Liver (tissue), 9 donors: ENCODE measurements around the gene TRIM71. TPM values are rescaled to one million over a fixed set of nuclear protein-coding genes. Genes with fewer than 3 reads are reported as not detected.

ENCODE experiments used
- DNase-seq: peaks from one replicate; pipeline ENCODE4 v3.0.0-alpha.2; 2017; ENCODE audit warnings: low spot score
- H3K27ac ChIP-seq, 2 donors: one replicate each; pipeline ENCODE4 v1.7.0; 2013; ENCODE audit warnings: inconsistent platforms in 2 of 2, low read length in 2 of 2, control low read depth in 1 of 2, low read depth in 1 of 2, mild to moderate bottlenecking in 1 of 2
- H3K27me3 ChIP-seq, 4 donors: one replicate each; pipeline versions ENCODE4 v1.6.1 to v1.7.0; 2013; ENCODE audit warnings: low read length in 3 of 4, inconsistent platforms in 1 of 4, mild to moderate bottlenecking in 1 of 4, moderate library complexity in 1 of 4; ENCODE audit not compliant: control insufficient read depth in 4 of 4, insufficient read depth in 4 of 4
- H3K36me3 ChIP-seq, 4 donors: one replicate each; pipeline versions ENCODE4 v1.6.1 to v1.7.0; 2013; ENCODE audit warnings: low read length in 3 of 4, mild to moderate bottlenecking in 3 of 4, low read depth in 1 of 4, moderate library complexity in 1 of 4; ENCODE audit not compliant: control insufficient read depth in 4 of 4, insufficient read depth in 3 of 4
- H3K4me1 ChIP-seq, 4 donors: one replicate each; pipeline versions ENCODE4 v1.6.1 to v1.7.0; 2013; ENCODE audit warnings: low read length in 3 of 4, mild to moderate bottlenecking in 3 of 4, moderate library complexity in 1 of 4; ENCODE audit not compliant: control insufficient read depth in 4 of 4, insufficient read depth in 4 of 4
- H3K4me3 ChIP-seq, 3 donors: one replicate each; pipeline versions ENCODE4 v1.6.1 to v1.7.0; 2013; ENCODE audit warnings: low read length in 3 of 3, control low read depth in 1 of 3, low read depth in 1 of 3, mild to moderate bottlenecking in 1 of 3
- H3K9ac ChIP-seq, 2 donors: one replicate each; pipeline ENCODE4 v1.7.0; 2013; ENCODE audit warnings: low read length in 2 of 2, mild to moderate bottlenecking in 2 of 2, moderate library complexity in 2 of 2, control low read depth in 1 of 2, low read depth in 1 of 2
- H3K9me3 ChIP-seq, 4 donors: one replicate each; pipeline versions ENCODE4 v1.6.1 to v1.7.0; 2013; ENCODE audit warnings: low read length in 3 of 4; ENCODE audit not compliant: control insufficient read depth in 4 of 4
- CTCF ChIP-seq: fragments of 150-350 bp; IDR thresholded peaks from 2 replicates; pipeline ENCODE4 v1.5.1; 2017; ENCODE audit warnings: improper control_type of control experiment, low read depth, low read length; ENCODE audit not compliant: missing input control
- EGR1 ChIP-seq, 2 donors: IDR thresholded peaks; 2 replicates each; pipeline ENCODE4 v1.6.1; 2016 to 2018; ENCODE audit warnings: antibody characterized with exemption in 2 of 2, low read depth in 2 of 2
- FOXA1 ChIP-seq: IDR thresholded peaks from 2 replicates; pipeline ENCODE4 v1.6.1; 2016; ENCODE audit warnings: antibody characterized with exemption
- FOXA2 ChIP-seq: IDR thresholded peaks from 2 replicates; pipeline ENCODE4 v1.6.1; 2016; ENCODE audit warnings: antibody characterized with exemption
- GABPA ChIP-seq, 2 donors: IDR thresholded peaks in 1 of 2; conservative IDR thresholded peaks in 1 of 2; 2 replicates each; pipeline ENCODE4 v1.6.1; 2016; ENCODE audit warnings: antibody characterized with exemption in 2 of 2, mild to moderate bottlenecking in 1 of 2, moderate library complexity in 1 of 2
- HNF4A ChIP-seq, 2 donors: conservative IDR thresholded peaks; 2 replicates each; pipeline ENCODE4 v1.6.1; 2016; ENCODE audit warnings: antibody characterized with exemption in 2 of 2, mild to moderate bottlenecking in 2 of 2
- HNF4G ChIP-seq: IDR thresholded peaks from 2 replicates; pipeline ENCODE4 v1.6.1; 2016; ENCODE audit warnings: antibody characterized with exemption
- JUND ChIP-seq, 2 donors: IDR thresholded peaks; 2 replicates each; pipeline ENCODE4 v1.6.1; 2016; ENCODE audit warnings: antibody characterized with exemption in 2 of 2
- MAX ChIP-seq: IDR thresholded peaks from 2 replicates; pipeline ENCODE4 v1.6.1; 2016; ENCODE audit warnings: antibody characterized with exemption
- NR2F2 ChIP-seq: IDR thresholded peaks from 2 replicates; pipeline ENCODE4 v1.6.1; 2016; ENCODE audit warnings: antibody characterized with exemption
- RAD21 ChIP-seq, 2 donors: IDR thresholded peaks; 2 replicates each; pipeline ENCODE4 v1.6.1; 2016; ENCODE audit warnings: antibody characterized with exemption in 2 of 2, mild to moderate bottlenecking in 2 of 2
- RXRA ChIP-seq, 2 donors: IDR thresholded peaks; 2 replicates each; pipeline ENCODE4 v1.6.1; 2017 to 2018; ENCODE audit warnings: antibody characterized with exemption in 2 of 2, mild to moderate bottlenecking in 1 of 2
- SP1 ChIP-seq: IDR thresholded peaks from 2 replicates; pipeline ENCODE4 v1.6.1; 2018; ENCODE audit warnings: antibody characterized with exemption, mild to moderate bottlenecking
- TAF1 ChIP-seq: conservative IDR thresholded peaks from 2 replicates; pipeline ENCODE4 v1.6.1; 2016; ENCODE audit warnings: antibody characterized with exemption, mild to moderate bottlenecking
- YY1 ChIP-seq: IDR thresholded peaks from 2 replicates; pipeline ENCODE4 v1.6.1; 2016; ENCODE audit warnings: antibody characterized with exemption, mild to moderate bottlenecking
- WGBS: extraction: QIAGEN DNeasy Blood & Tissue Kit; methylation state at CpG from one replicate; pipeline ENCODE4 v1.1.7; 2013; 5-methylcytosine and 5-hydroxymethylcytosine counted together
- polyA plus RNA-seq, 2 donors: library from polyadenylated mRNA; stranded (reverse) in 1 of 2; unstranded in 1 of 2; fragments of 200-250 nt in 1 of 2; fragments of >200 nt in 1 of 2; fragmentation: Nextera tagmentation in 1 of 2; extraction: Ambion mirVana in 1 of 2; gene quantifications; one replicate each; pipeline versions ENCODE4 v1.2.1 to v1.2.3, GENCODE V29; 2013 to 2015
- total RNA-seq, 2 donors: library from RNA; depleted of rRNA; stranded (reverse); fragments of >200 nt; gene quantifications; one replicate each; pipeline ENCODE4 v1.2.3, GENCODE V29; 2014
- TF ChIP-seq, protein P1 (sequence below): IDR thresholded peaks from 2 replicates; pipeline ENCODE4 v1.6.1; 2016; ENCODE audit warnings: antibody characterized with exemption
- TF ChIP-seq, protein P2 (sequence below): IDR thresholded peaks from 2 replicates; pipeline ENCODE4 v1.6.1; 2016; ENCODE audit warnings: antibody characterized with exemption, mild to moderate bottlenecking
- TF ChIP-seq, protein P3 (sequence below): IDR thresholded peaks from 2 replicates; pipeline ENCODE4 v1.6.1; 2016; ENCODE audit warnings: antibody characterized with exemption
- donor health status: healthy.
- donor health status: healthy.
- donor health status: healthy.
- donor health status: healthy.
- donor health status: healthy.

Gene TRIM71
- total and polyA plus RNA-seq, 4 donors, result under 0.01 to 9.1 TPM; not detected in 2

- 82% methylated on average over 3 of the region's 3 CpGs for WGBS
- H3K36me3 ChIP-seq, result no peaks in the 10 kb centered on the region
- TF ChIP-seq MAX (no peak), EGR1 (IDR thresholded peaks at IDR 0.05; ENCODE audit: low read depth in 2 of 2) (no peak), HNF4A (conservative IDR thresholded peaks at IDR 0.05) (no peak), YY1 (no peak), HNF4G (no peak), SP1 (no peak), FOXA1 (no peak), TAF1 (no peak), NR2F2 (no peak), CTCF (no peak), GABPA (IDR thresholded peaks at IDR 0.05 in 1 of 2, conservative IDR thresholded peaks at IDR 0.05 in 1 of 2) (no peak), FOXA2 (no peak)
- TF ChIP-seq, protein P1, sequence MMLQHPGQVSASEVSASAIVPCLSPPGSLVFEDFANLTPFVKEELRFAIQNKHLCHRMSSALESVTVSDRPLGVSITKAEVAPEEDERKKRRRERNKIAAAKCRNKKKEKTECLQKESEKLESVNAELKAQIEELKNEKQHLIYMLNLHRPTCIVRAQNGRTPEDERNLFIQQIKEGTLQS, result no peak
- TF ChIP-seq, protein P2, sequence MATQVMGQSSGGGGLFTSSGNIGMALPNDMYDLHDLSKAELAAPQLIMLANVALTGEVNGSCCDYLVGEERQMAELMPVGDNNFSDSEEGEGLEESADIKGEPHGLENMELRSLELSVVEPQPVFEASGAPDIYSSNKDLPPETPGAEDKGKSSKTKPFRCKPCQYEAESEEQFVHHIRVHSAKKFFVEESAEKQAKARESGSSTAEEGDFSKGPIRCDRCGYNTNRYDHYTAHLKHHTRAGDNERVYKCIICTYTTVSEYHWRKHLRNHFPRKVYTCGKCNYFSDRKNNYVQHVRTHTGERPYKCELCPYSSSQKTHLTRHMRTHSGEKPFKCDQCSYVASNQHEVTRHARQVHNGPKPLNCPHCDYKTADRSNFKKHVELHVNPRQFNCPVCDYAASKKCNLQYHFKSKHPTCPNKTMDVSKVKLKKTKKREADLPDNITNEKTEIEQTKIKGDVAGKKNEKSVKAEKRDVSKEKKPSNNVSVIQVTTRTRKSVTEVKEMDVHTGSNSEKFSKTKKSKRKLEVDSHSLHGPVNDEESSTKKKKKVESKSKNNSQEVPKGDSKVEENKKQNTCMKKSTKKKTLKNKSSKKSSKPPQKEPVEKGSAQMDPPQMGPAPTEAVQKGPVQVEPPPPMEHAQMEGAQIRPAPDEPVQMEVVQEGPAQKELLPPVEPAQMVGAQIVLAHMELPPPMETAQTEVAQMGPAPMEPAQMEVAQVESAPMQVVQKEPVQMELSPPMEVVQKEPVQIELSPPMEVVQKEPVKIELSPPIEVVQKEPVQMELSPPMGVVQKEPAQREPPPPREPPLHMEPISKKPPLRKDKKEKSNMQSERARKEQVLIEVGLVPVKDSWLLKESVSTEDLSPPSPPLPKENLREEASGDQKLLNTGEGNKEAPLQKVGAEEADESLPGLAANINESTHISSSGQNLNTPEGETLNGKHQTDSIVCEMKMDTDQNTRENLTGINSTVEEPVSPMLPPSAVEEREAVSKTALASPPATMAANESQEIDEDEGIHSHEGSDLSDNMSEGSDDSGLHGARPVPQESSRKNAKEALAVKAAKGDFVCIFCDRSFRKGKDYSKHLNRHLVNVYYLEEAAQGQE, result no peak
- no peak for DNase-seq
- H3K9ac ChIP-seq, result no peak overlapping the region
- H3K27me3 ChIP-seq, result no peaks in the 10 kb centered on the region
- no peak overlapping the region for H3K27ac ChIP-seq
- H3K4me1 ChIP-seq, result no peaks in the 10 kb centered on the region
- H3K9me3 ChIP-seq, result no peaks in the 10 kb centered on the region
- no peak overlapping the region for H3K4me3 ChIP-seq
Measured at GRCh38 chr3:32855350-32855953, 37.7 kb downstream of the TRIM71 start.

GRCh38 chr3:32856355-32856889 lies 38.6 kb downstream of the TRIM71 start:
- H3K36me3 ChIP-seq, result no peaks in the 10 kb centered on the region
- H3K27ac ChIP-seq, result no peak overlapping the region
- H3K9me3 ChIP-seq, result no peaks in the 10 kb centered on the region
- TF ChIP-seq, protein P2, result no peak
- TF ChIP-seq, protein P1, result no peak
- TF ChIP-seq NR2F2, result no peak
- TF ChIP-seq RXRA (IDR thresholded peaks at IDR 0.05), result no peak
- no peak for TF ChIP-seq EGR1 (IDR thresholded peaks at IDR 0.05; ENCODE audit: low read depth in 2 of 2)
- no peak for TF ChIP-seq HNF4G
- TF ChIP-seq FOXA1, result no peak
- TF ChIP-seq SP1, result no peak
- TF ChIP-seq FOXA2, result no peak
- no peak for TF ChIP-seq JUND (IDR thresholded peaks at IDR 0.05)
- TF ChIP-seq RAD21 (IDR thresholded peaks at IDR 0.05), result no peak
- TF ChIP-seq HNF4A (conservative IDR thresholded peaks at IDR 0.05), result no peak
- TF ChIP-seq, protein P3, sequence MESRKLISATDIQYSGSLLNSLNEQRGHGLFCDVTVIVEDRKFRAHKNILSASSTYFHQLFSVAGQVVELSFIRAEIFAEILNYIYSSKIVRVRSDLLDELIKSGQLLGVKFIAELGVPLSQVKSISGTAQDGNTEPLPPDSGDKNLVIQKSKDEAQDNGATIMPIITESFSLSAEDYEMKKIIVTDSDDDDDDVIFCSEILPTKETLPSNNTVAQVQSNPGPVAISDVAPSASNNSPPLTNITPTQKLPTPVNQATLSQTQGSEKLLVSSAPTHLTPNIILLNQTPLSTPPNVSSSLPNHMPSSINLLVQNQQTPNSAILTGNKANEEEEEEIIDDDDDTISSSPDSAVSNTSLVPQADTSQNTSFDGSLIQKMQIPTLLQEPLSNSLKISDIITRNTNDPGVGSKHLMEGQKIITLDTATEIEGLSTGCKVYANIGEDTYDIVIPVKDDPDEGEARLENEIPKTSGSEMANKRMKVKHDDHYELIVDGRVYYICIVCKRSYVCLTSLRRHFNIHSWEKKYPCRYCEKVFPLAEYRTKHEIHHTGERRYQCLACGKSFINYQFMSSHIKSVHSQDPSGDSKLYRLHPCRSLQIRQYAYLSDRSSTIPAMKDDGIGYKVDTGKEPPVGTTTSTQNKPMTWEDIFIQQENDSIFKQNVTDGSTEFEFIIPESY, result no peak
- TF ChIP-seq YY1, result no peak
- no peak overlapping the region for H3K4me3 ChIP-seq
- WGBS, result 51% methylated on average over 6 of the region's 6 CpGs
- no peak for DNase-seq
- no peaks in the 10 kb centered on the region for H3K4me1 ChIP-seq
- H3K27me3 ChIP-seq, result no peaks in the 10 kb centered on the region
- no peak overlapping the region for H3K9ac ChIP-seq
